HG02588 (cell line): Measurements from ENCODE around the gene CLMN.
"Not testable (repeated sequence)": the region's sequence is repeated elsewhere in the genome, so short reads cannot be mapped to it uniquely, and the experiment has no call there.

Source experiments
- ATAC-seq: cut with Tn5 transposase; IDR thresholded peaks from one replicate; pipeline ENCODE4 v1.9.1; 2021; ENCODE audit warnings: mild to moderate bottlenecking, moderate library complexity; ENCODE audit not compliant: unreplicated experiment

Gene CLMN

DNA sequence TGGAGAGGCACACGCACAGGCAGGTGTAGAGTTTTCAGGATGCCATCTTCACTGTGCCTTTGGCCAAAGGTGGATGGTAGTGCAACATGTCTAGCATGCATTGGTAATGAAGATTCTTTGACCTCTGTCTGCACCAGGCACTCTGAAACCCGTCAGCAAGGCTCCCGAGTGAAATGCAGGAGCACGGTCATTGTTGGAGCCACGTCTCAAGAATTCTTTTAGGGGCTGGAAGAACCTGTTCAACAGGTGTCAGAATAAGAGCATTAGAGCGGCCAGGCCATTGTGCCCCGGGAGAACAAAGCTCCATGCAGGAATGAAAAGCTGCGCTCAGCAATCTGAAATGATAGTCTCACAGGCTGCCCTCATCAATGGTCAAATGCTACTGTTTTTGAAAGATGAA lies 122.2 kb downstream of the CLMN start:
- ATAC-seq: no peak

DNA sequence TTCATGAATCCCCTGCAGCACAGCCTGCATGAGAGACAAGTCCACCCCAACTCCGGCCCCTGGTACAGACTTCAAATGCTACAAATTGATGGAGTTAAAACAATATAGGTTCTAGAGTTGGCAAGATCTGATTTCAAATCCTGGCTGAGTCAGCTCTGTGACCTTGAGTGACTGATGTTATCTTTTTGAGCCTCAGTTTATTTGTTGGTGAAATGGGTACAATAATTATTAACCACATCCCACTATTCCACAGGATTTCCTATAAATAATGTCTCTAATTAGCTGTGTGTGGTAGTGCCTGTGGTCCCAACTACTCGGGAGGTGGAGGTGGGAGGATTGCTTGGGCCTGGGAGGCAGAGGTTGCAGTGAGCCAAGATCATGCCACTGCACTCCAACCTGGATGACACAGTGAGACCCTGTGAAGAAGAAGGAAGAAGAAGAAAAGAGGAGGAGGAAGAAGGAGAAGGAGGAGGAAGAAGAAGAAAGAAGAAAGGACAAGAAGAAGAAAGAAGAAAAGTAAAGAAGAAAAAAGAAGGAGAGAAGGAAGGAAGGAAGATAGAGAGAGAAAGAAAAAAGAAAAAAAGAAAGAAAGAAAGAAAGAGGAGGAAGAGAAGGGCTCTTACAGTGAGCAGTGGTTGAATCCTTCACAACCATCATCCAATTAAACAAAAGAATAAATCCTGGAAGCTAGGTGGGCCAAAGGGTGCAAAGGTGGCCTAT lies 122.7 kb downstream of the CLMN start:
- ATAC-seq: no peak

DNA sequence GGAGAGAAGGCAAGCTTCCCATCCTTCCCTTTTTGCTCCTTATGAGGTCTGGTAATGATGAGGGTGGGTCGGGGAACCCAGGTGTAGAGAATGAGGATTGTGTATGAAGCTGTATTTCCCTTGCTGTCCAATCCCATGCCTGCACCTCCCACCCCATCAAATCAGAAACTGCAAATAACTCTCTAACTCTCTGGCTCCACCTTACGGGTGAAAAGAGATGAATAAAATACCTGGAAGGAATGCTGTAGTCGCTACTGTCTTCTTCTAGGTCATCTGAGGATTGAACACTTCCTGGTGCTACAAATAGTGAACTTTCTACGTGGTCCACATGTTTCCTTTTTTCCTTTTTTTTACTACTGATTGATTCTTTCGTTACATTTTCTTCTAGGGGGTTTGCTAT lies 123.4 kb downstream of the CLMN start:
- ATAC-seq: no peak

DNA sequence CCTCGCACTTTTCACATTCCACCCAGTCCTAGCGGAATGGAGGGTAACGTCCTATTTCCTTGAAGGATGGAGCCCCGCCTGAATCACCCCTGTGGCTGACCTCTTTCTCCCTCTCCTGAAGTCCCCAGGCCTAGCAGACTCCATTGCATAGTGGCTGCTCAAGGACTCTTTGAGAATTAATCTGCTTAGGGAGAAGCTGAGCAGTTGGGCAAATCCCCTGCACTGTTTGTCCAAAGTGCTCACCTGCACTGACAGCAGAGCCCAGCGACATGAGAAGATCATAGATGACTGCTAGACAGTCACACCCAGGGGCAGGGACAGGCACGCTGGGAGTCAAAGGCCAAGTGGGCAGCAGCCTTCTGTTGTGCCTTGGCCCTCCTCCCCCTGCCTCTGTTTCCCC lies 124.7 kb downstream of the CLMN start:
- no peak for ATAC-seq

DNA sequence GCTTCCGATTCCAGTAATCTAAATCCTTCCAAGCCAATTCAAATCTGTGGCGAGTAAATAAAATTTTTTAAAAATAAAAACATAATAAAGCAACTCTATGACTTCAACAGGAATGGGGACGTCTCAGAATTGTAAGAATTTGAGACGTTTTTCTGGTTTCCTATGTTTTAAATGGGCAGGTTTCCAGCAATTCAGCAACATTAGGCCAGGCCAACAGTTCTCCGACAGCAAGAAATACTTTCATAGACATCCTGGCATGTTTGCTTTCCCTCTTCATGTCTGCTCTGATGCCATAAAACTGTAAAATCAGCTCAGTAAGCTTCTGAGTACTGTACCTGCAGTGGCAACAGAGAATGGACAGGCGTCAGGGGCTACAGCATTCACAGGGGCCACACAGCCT lies 126.6 kb downstream of the CLMN start:
- ATAC-seq: no peak

DNA sequence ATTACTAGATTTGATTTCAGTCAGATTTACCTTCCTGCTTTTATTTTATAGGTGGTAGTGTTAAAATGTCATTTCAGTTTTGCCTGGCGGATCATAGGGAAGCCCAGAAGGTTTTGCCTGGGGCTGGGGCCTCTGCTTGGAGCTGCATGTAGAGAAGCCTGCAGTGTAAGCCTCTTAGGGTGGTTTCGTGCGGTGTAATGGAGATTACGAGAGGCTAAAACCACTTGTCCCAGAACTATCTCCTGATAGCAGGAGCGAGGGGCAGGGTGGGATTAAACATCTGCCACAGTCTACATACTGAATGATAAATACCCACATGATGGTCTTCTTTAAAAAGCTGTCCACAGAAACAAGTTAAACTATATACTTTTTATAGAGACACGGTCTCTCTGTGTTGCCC lies 127.4 kb downstream of the CLMN start:
- no peak for ATAC-seq

DNA sequence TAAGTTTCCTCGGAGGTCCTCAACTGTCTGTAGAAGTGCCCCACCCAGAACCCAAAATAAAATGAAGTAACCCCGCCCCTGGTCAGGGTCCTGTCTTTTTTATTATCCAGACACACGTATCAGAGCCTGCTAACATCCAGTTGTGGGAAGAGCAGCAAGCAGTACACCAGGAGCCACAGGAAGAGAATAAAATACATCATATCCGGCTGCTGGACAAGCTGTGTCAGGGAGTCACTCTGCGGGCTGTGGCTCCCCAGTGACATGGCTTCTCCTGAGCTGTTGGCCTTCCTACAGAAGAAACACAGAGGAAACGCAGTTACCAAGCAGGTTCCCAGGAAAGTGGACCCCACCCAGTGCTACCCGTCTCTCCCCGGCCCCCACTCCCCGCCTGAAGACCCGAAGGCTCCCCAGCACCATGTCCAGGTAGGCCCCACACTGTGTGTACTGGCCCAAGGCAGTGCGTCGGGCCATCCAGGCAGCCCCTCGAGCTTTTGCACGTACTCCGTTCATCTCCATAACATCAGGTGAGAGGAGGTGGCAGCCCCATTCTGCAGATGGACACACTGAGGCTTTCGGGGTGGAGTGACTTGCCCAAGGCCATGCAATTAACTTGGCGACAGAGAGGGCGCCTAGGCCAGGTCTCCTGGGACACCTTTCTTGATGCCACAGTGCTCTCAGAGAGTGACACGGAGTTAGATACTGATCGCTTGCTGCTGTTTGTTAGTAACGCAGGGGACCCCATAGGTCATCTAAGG lies 128.1 kb downstream of the CLMN start:
- ATAC-seq: no peak

DNA sequence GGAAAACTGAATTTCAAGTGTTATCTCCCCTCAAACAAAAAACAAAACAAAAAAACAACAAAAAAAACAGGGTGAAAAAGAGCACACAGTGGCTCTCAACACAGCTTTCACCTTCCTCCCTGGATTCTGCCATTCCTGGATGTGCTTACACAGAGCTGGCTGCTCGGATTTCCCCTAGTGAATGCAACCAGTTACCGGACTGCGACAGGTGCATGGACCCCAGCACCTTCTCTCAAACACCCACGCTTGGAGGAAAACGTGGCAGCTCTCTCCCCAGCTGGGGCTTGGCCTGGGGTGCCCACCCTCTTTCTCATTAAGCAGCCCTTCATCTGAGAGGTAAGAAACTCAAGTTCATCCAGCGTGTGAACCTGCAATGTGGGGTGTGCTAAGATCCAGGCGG lies 128.9 kb downstream of the CLMN start:
- no peak for ATAC-seq

DNA sequence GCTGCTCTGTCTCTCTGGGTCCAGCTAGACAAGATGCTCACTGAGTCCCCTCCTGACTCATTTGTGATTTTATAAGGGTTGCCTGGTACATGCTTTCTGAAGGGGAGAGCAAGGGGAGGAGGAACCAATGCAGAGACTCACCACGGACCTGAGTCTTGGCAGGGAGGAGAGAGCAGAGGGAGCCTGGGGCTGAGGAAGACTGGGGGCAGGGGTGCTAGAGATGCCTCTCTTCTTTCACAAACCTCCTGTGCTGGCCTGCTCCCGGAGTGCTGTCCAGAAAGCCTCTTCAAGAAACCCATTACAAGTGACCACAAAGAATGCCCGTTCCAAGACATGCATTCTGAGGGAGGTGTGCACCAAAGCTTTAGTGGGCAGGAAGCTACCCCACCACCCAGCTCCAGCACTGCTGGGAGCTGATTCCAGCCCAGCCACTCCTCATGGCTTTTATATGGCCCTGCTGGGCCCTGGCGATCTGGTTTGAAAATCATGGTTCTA lies 129.3 kb downstream of the CLMN start:
- ATAC-seq: no peak

DNA sequence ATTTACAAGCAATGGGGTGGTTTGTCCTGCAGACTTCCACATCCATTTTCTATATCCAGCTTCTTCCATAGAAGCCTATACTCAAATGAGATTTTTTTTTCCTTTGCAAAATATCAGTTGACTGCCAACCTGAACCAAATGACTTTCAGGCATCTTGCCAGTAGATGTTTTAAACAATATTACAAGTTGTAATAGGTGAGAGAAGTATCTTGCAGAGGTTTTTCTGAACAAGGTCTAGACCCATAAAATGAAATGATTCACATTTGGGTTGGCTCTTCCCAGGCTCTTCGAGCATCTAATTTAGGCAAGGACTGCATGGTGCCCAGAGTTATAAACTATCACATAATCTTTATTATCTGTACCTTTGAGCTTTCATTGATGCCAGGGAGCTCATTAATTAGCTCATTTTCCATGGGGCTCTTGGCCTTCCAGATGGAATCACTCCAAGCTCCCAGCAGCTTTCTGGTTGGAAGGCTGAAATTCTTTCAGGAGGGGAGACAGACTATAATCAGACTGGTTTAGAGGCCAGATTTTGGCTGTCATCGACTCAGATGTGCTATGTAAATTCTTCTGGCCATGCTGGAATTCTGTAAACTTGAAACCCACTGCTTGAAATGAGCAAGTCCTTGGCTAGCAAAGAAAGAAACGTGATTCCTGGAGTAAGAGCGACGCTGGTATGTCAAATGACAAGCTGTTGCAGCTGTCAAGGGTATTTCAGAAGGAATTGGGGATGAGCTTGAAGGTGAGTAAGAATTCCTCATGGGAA lies 130.2 kb downstream of the CLMN start:
- no peak for ATAC-seq

DNA sequence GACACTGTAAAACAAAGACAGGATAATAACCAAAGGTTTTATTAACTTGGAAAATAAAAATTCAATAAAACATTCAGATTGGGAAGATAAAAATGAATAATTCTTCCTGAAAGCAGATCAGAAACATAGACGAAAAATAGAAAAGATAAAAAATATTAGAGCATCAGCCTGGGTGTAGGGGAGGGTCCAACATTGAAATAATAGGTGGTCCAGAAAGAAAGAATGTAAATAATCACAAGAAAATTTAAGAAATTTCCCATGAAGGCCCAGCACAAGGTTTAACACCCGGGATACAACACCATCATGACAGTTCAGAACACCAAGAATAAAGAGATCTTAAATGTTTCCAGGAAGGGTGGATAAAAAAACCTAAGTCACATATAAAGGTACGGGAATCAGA lies 131.3 kb downstream of the CLMN start:
- no peak for ATAC-seq

DNA sequence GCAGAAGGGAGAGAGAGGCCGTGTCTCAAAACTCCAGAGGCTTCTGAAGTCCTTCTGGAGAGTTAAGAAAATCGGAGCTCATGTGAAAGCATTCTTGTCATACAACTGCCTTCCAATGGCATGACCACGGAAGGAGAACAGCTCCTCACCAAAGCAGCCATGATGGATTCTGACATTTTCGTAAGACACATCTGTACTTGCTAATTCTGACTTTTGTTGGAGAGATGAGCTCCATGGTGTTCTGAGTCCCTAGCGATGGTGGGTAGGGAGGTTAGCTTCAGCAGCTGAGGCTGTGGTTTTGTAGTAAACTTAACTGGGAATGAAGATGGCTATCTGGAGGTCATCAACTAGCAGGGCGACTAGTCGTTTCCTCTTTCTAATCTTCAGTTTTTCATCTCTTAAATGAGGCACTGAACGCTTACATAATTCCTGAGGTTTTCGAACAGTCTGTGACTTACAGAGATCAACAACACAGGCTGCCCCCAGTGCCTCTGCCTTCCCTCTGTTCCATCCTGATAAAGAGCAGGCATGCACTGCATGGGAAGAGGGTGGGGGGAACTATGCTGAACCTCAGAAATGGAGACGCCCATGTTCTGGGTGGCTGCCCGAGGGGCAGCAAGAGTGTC lies 133.8 kb downstream of the CLMN start:
- ATAC-seq: no peak

DNA sequence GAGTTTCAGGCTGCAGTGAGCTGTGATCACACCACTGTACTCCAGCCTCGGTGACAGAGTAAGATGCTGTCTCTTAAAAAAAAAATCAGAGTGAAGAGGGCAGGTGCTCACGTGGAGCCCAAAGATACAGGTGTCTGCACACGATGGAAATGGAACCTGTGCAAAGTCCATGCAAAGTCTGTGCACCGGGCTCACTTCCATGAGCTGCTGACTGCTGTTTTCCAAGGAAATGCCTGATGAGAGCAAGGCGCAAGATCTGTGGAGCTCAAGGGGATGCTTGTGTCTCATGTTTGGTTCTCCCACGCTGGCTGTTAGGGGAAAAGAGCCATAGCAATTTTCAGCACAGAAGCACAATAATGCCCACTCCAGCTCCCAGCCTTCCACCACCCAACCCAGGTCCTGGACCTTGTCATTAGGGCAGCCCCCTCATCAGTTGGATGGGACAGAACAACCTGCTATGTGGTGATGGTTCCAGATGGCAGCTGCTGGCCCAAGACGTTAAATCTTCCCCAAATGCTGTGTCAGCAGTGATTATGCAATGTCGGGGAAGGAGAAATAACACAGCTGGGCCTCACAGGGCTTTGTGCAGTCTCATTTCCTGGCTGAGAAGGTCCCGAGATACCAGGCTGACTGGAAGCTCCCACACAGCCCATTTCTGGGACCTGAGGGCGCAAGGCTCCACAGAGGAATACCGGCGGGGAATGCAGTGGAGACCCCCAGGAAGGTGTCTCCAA lies 134.5 kb downstream of the CLMN start:
- ATAC-seq: no peak

DNA sequence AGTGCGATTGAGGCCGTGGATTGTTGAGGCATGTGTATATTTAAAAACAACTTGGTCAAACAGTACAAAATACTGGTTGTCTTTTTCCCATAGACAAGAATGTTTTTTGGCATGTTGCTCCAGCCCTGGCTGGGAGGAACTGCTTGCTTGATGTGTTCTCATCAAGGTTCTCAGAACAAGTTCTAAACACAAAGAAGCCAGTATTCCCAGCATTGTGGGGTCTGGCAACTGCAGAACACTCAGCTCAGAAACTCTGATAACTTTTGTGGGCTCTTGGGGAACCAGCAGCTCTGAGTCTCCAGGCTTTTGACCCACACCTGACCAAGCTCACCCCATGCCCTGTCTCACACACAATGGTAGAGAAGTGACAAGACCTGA lies 135.3 kb downstream of the CLMN start:
- ATAC-seq: no peak

DNA sequence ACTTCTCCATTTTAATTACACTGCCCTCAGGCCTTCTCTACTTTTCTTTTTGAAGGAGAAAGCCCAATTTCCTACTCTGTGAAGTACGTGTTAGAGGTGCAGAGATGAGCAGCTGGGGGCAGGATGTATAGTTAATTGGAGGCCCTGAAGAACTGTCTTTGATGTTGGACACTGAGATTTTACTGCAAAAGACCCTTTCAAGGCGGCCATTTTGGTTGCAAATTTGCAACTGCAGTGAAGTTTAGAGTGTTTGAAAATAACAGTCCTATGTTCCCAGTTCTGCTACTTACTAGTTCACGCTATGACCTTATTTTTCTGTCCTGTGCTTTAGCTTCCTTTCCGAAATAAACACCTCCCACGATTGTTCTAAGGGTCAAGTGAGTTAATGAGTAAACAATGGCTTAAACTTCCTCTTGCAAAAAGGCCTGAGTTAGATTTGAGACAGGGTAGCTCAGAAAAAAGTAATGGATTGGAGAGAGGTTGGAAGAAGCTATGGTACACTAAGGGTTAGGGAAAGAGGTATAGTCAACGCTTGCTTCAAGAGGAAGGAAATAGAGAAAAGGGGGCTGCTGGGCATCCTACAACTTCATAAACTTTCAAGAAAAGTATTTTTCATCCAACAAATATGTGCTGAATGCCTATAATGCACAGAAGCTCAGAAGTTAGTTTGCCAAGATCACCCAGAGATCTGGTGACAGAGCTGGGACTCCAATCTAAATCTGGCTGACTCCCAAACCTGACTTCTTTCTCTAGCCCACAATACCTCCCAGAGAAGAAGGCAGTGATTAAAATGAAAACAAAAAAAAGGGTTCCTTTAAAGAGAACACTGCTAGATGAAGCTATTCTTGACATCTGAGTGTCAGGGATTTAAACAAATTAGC lies 135.9 kb downstream of the CLMN start:
- ATAC-seq: no peak

DNA sequence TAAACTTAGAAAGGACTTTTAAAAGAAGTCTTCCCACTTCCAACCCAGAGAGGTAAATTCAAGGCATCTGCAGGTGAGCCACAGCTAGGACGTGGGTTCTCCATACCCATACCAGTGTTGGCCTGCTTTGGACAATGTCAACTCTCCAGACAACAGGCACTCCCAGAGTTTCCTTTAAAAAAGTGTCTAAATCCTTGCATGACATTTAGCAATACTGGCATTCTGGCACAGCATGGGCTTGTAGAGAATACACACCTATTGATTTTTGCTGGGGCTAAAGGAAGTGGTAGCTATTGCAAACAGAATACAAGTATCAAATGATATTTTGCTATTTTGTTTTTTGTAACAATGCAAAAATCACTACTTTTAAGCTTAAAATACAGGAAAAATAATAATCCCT lies 136.6 kb downstream of the CLMN start:
- no peak for ATAC-seq

DNA sequence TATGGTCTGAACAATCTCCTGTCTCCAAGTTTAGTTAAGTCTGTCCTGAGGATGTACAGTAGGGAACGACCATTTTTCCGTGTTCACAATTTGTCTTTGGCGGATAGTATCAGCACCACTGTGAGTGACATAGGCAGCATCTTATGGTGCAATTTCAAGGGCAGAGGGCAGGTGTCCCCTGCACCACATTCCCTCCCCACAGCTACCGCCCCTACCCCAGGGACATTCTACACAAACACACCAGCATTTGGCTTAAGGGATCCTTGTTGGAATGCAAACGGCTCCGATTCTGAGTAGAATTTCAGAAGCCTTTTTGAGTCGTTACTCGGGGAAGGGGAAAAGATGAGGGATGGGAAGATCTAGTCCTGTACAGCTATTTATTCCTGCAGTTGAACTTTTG lies 137.3 kb downstream of the CLMN start:
- ATAC-seq: no peak

DNA sequence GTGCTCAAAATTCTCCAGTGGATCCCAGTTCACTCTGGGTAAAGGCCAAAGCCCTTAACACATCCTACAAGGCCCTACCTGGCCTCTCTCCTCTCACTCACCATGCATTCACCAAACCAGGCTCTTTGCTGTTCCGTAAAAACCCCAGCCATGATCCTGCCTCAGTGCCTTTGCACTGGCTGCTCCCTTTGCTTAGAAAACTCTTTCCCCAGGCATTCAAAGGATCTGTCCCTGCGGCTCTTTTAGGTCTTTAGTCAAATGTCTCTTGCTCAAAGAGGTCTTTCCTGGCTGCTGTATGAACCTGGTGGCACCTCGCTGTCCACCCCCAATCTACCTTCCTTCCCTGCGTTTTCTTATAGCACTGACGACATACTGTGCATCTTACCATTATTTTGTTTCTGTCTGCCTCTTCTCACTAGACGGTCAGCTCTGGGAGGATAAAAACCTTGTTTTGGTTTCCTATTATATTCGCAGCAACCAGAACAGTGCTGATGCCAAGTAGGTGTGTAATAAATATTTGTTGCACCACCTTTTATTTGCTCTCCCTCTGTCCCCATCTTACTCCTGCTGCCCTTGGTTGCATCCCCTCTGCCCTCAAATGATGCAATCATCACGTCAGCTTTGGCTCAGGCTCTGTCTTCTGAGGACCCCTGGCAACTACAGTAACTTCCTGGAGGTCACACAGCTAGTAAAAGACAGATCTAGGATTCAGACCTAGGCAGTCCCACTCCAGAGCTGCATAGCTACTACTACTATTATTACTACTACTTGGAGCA lies 138.6 kb downstream of the CLMN start:
- ATAC-seq: no peak

DNA sequence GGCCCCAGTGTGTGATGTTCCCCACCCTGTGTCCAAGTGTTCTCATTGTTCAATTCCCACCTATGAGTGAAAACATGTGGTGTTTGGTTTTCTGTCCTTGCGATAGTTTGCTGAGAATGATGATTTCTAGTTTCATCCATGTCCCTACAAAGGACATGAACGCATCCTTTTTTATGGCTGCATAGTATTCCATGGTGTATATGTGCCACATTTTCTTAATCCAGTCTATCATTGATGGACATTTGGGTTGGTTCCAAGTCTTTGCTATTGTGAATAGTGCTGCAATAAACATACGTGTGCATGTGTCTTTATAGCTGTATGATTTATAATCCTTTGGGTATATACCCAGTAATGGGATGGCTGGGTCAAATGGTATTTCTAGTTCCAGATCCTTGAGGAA lies 144.0 kb downstream of the CLMN start:
- not testable (repeated sequence) for ATAC-seq
